ENCODE measurements around the gene FBXO4.

GRCh38 chr5:41876678-41877077 is 48.4 kb upstream of the FBXO4 start:
- no peak for TF ChIP-seq CTCF (IDR thresholded peaks at IDR 0.05)
- TF ChIP-seq POLR2A (IDR thresholded peaks at IDR 0.05) = no peak
